Stimulated activated CD4-positive, alpha-beta T cell treated with anti-CD3 and anti-CD28 coated beads, TNF-alpha, amount 100 ng/mL, for 1 hour (primary cell): Measurements from ENCODE around the gene PLD2.

Source experiments
- DNase-seq, 3 donors: peaks; one replicate each; pipeline ENCODE4 v3.0.0-alpha.2; 2020; ENCODE audit warnings: low read depth in 3 of 3, low spot score in 1 of 3

PLD2 gene, protein sequence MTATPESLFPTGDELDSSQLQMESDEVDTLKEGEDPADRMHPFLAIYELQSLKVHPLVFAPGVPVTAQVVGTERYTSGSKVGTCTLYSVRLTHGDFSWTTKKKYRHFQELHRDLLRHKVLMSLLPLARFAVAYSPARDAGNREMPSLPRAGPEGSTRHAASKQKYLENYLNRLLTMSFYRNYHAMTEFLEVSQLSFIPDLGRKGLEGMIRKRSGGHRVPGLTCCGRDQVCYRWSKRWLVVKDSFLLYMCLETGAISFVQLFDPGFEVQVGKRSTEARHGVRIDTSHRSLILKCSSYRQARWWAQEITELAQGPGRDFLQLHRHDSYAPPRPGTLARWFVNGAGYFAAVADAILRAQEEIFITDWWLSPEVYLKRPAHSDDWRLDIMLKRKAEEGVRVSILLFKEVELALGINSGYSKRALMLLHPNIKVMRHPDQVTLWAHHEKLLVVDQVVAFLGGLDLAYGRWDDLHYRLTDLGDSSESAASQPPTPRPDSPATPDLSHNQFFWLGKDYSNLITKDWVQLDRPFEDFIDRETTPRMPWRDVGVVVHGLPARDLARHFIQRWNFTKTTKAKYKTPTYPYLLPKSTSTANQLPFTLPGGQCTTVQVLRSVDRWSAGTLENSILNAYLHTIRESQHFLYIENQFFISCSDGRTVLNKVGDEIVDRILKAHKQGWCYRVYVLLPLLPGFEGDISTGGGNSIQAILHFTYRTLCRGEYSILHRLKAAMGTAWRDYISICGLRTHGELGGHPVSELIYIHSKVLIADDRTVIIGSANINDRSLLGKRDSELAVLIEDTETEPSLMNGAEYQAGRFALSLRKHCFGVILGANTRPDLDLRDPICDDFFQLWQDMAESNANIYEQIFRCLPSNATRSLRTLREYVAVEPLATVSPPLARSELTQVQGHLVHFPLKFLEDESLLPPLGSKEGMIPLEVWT

GRCh38 chr17:4806777-4807604 lies at the start of gene PLD2:
Gene PLD2 (plus strand): TSS chr17:4807152. CDS start chr17:4807773, 621 bp downstream.
- DNase-seq, result peak; percentile 64 to 80 (median 70)

- DNase-seq, result no peak
Measured at GRCh38 chr17:4759776-4760236, 47.1 kb upstream of the PLD2 start.

DNA sequence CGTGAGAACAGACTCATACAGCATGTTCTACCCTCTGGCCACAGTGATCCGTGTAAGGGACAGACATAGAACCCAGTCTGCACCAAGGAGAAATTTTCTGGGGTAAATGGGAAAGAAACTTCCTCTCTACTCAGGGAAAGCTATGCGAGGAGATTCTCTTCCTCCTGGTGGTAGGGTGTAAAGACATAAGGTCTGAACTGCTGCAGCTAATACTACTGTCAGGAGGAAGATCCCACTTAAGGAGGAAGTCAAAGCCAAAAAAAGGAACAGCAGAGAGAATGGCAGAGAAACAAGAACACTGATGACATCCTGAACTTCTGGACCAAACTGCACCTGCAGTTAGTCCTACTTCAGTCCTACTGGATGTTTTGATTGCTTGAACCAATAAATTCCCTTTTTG lies 42.4 kb upstream of the PLD2 start:
- DNase-seq, result no peak

GRCh38 chr17:4766201-4766600 lies 40.8 kb upstream of the PLD2 start:
- no peak for DNase-seq

DNA sequence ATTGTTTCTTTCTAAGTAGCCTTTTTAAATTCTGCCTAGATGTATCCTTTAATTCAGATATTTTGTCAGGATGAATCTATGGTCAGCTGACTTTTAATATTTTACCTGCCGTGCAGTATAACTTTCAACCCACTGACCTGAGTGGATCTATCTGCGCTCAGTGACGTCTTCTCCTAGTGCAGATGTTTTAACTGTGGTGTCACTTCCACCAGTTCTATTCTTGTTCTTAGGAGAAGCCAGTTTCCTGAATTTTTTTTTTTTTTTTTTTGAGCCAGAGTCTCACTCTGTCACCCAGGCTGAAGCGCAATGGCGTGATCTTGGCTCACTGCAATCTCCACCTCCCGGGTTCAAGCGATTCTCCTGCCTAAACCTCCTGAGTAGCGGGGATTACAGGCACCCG lies 40.2 kb upstream of the PLD2 start:
- no peak for DNase-seq

GRCh38 chr17:4768298-4768697 lies 38.7 kb upstream of the PLD2 start:
- DNase-seq, result no peak

GRCh38 chr17:4769628-4770027 lies 37.3 kb upstream of the PLD2 start:
- DNase-seq, result no peak

GRCh38 chr17:4771519-4772234 lies 35.3 kb upstream of the PLD2 start, which contains the start of gene TM4SF5:
Gene TM4SF5 (plus strand): TSS chr17:4771886. CDS start chr17:4771923, 37 bp downstream.
- DNase-seq, result no peak

- DNase-seq, result no peak
Measured at GRCh38 chr17:4772235-4772613, 34.7 kb upstream of the PLD2 start.

GRCh38 chr17:4777969-4778760 lies 28.8 kb upstream of the PLD2 start:
- DNase-seq, result no peak

DNA sequence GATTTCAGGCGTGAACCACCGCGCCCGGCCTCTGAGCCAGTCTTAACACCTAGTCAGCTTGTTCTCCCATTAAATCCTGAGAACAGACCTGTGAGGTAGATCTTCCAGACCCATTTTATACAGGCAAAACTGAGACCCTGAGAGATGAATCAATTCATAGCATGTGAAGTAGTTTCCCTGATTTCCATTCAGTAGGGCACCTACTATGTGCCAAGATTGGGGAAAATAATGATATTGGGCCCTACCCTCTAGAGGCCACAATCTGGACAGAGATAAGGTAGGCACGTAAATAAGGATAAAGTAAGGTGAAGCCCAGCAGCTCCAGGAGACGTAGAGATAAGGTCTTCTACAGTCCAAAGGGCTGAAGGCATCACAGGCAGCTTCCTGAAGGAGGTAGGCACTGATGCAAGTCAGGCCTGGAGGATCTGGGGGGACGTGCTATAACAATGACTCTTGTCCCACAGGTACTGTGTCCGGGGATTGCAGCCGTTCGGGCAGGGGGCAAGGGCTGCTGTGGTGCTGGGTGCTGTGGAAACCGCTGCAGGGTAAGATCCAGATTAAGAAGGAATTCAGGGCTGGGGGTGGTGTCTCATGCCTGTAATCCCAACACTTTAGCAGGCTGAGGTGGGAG lies 26.5 kb upstream of the PLD2 start:
- DNase-seq, result no peak

DNA sequence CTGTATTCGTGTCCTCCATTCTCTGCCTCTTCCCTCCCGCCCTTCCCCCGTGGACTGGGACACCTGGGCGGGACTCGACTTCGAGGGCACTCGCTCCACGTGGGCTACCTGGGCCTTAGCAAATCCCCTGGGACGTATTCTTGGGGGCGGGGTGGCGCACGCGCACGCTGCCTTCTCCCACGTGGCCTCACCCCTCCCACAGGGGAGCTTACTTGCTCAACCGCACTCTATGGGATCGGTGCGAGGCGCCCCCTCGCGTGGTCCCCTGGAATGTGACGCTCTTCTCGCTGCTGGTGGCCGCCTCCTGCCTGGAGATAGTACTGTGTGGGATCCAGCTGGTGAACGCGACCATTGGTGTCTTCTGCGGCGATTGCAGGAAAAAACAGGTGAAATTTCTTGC lies 24.3 kb upstream of the PLD2 start:
- no peak for DNase-seq

GRCh38 chr17:4785311-4786105 lies 21.4 kb upstream of the PLD2 start:
- no peak for DNase-seq

- DNase-seq, result no peak
Measured at GRCh38 chr17:4786106-4786511, 20.8 kb upstream of the PLD2 start, which contains the start of gene VMO1. Gene VMO1 (minus strand): TSS chr17:4786364. CDS start chr17:4786352, 12 bp downstream.

DNA sequence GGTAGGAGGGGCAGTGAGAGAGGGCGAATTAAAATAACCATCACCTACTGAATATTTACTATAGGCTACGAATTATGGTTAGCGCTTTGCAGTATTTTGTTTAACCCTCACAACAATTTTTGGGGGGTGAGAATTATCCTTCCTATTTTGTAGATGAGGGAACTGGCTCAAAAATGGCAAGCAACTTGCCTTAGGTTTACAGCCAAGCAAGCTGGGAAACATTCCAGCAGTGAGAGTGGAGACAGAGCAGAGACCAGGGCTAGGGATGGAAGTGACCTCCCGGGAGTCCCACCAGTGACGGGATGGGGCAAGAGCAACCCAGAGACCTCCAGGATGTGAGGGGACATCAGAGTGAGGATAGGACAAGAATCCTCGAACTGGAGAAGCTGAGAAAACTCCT lies 20.4 kb upstream of the PLD2 start:
- no peak for DNase-seq

DNA sequence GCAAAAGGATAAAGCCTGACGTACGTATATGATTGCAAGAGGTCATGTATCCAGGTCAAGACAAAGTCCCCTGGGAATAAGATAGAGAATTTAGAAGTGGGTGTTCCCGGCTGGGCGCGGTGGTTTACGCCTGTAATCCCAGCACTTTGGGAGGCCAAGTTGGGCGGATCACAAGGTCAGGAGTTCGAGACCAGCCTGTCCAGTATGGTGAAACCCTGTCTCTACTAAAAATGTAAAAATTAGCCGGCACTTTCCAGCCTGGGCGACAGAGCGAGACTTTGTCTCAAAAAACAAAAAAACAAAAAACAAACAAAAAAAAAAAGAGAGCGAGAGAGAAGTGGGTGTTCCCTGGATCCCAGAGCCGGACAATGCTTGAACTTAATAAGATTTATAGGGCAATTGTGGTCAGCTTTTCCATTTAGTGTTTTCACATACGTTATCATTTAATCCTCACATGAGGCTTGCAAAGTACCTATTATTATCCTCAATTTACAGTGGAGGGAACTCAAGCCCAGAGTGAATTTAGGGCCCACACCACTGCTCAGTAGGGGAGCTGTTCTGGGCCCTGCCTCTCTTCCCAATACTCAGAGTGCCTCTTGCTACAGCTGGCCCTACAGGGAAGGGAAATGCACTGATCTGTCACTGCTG lies 18.7 kb upstream of the PLD2 start:
- DNase-seq, result no peak

DNA sequence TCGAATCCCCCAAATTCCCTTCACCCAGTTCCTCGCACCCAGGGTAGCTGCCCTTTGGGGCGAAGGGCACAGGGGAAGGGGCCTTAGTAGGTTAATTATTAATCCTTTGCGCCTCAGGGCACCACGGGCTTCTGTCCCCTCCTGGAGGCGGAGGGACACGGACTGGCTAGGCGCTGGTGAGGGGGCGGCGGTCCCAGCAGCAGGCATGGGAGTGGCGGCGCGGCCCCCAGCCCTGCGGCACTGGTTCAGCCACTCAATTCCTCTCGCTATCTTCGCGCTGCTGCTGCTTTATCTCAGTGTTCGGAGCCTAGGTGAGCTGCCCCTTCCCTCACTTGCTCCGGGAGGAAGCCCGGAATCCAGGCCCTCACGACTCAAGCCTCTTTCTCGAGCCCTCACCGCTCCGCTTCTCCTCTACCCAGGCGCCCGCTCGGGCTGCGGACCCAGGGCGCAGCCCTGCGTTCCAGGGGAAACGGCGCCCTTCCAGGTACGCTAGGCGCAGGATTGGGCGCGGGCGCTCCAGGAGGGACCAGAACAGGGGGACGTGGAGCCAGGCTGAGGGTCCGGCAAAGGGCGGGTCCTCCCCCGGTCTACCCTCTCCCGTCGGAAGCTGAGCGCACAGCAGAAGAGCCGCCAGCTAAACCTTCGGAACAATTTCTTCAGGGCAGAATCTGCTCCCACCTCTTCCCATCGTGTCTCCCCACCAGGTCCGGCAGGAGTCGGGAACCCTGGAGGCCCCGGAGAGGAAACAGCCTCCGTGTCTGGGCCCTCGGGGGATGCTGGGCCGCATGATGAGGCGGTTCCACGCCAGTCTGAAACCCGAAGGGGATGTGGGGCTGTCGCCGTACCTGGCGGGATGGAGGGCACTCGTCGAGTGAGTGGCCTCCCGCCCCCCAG lies 17.9 kb upstream of the PLD2 start, which contains the start of gene GLTPD2:
Gene GLTPD2 (plus strand): TSS at position 158 of the 894 bp plus-strand sequence. CDS start 48 bp downstream, at position 206.
- no peak for DNase-seq
